GM21723 (cell line): ENCODE measurements around the gene RBM5.

Experiments used
- ATAC-seq: cut with Tn5 transposase; IDR thresholded peaks from one replicate; pipeline ENCODE4 v1.9.1; 2021; ENCODE audit warnings: mild to moderate bottlenecking, moderate library complexity; ENCODE audit not compliant: unreplicated experiment

Gene RBM5

GRCh38 chr3:50158530-50159146, 69.9 kb downstream of the RBM5 start:
- no peak for ATAC-seq

GRCh38 chr3:50160561-50160983, 71.9 kb downstream of the RBM5 start:
- ATAC-seq = no peak

- no peak for ATAC-seq
These were observed 72.6 kb downstream of the RBM5 start for GRCh38 chr3:50161320-50161719.

- ATAC-seq = no peak
These were observed 73.5 kb downstream of the RBM5 start for GRCh38 chr3:50162034-50162883.

GRCh38 chr3:50163572-50164455, 75.1 kb downstream of the RBM5 start:
- no peak for ATAC-seq

GRCh38 chr3:50164481-50164880, 75.8 kb downstream of the RBM5 start:
- ATAC-seq = no peak

- no peak for ATAC-seq
These were observed 76.5 kb downstream of the RBM5 start for GRCh38 chr3:50164984-50165909.

- no peak for ATAC-seq
These were observed 77.3 kb downstream of the RBM5 start for GRCh38 chr3:50165910-50166538.

- ATAC-seq = no peak
These were observed 77.9 kb downstream of the RBM5 start for GRCh38 chr3:50166620-50167019.

- ATAC-seq = no peak
These were observed 78.5 kb downstream of the RBM5 start for GRCh38 chr3:50167069-50167840.

- ATAC-seq = no peak
These were observed 79.1 kb downstream of the RBM5 start for GRCh38 chr3:50167841-50168209.

GRCh38 chr3:50168388-50168787, 79.7 kb downstream of the RBM5 start:
- ATAC-seq = no peak
